A673 (cell line): Measurements from ENCODE around the gene TNFRSF14.

Experiments
- EZH2 ChIP-seq: fragments of 200-600 bp; sonication (generic); IDR thresholded peaks from 2 replicates; pipeline ENCODE4 v1.6.1; 2017; ENCODE audit warnings: borderline replicate concordance, low read depth, mild to moderate bottlenecking, mixed read lengths, antibody characterized with exemption, low read length; ENCODE audit not compliant: poor library complexity, severe bottlenecking
- TF ChIP-seq, protein P1 (sequence below): fragments of 300-800, 200-600 bp; sonication (generic); conservative IDR thresholded peaks from 2 replicates; pipeline ENCODE4 v1.5.1; 2017; ENCODE audit warnings: low read depth, mild to moderate bottlenecking, antibody characterized with exemption, low read length, moderate library complexity, mixed read lengths

DNA sequence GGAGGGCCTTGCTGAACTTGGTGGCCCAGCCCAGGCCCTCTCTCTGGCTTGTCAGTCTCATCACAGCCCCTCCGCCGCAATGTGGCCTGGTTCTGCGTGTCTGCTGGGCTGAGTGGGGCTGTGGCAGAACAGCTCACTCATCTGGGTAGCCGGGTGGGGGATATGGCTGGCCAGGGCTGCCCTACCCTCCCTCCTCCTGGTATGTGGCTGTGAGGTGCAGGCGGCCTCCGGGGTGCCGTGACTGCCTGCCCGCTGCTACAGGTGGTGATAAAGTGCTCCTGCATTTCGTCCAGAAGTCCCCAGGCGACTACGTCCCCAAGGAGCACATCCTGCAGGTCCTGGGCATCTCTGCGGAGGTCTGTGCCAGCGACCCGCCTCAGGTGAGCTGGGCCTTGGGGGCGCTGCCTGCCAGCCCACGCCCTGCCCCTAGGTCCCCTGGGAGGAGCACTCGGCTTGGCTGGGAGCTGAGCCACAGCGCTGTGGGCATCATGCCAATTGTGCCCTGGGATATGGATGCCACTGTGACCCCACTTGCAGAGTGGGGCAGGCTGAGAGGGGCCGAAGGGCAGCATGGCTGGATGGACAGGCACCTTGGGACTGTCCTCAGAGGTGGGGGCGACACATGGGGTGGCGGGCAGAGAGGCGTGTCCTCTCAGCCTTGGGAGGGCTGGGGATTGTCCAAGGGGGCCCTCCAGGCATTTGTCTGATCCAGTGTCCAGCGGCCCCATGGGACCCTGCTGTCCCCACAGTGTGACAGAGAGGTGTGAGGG, 32.7 kb downstream of the TNFRSF14 start:
- TF ChIP-seq, protein P1, sequence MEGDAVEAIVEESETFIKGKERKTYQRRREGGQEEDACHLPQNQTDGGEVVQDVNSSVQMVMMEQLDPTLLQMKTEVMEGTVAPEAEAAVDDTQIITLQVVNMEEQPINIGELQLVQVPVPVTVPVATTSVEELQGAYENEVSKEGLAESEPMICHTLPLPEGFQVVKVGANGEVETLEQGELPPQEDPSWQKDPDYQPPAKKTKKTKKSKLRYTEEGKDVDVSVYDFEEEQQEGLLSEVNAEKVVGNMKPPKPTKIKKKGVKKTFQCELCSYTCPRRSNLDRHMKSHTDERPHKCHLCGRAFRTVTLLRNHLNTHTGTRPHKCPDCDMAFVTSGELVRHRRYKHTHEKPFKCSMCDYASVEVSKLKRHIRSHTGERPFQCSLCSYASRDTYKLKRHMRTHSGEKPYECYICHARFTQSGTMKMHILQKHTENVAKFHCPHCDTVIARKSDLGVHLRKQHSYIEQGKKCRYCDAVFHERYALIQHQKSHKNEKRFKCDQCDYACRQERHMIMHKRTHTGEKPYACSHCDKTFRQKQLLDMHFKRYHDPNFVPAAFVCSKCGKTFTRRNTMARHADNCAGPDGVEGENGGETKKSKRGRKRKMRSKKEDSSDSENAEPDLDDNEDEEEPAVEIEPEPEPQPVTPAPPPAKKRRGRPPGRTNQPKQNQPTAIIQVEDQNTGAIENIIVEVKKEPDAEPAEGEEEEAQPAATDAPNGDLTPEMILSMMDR: no peak
- TF ChIP-seq EZH2: no peak
